Measurements from ENCODE around the gene TMEM117.
"Not testable (repeated sequence)": the region's sequence is repeated elsewhere in the genome, so short reads cannot be mapped to it uniquely, and the experiment has no call there.

Gene TMEM117

GRCh38 chr12:44223736-44224135 lies 387.9 kb downstream of the TMEM117 start:
- DNase-seq (ENCODE audit: low read depth in 2 of 2): no peak

GRCh38 chr12:44224399-44225148 lies 388.7 kb downstream of the TMEM117 start:
- no peak for DNase-seq (ENCODE audit: low read depth in 2 of 2)

- DNase-seq (ENCODE audit: low read depth in 2 of 2): no peak
Observed at GRCh38 chr12:44225149-44225510, 389.2 kb downstream of the TMEM117 start.

- no peak for DNase-seq (ENCODE audit: low read depth in 2 of 2)
Observed at GRCh38 chr12:44227616-44228015, 391.7 kb downstream of the TMEM117 start.

- no peak for DNase-seq (ENCODE audit: low read depth in 2 of 2)
Observed at GRCh38 chr12:44229846-44230245, 394.0 kb downstream of the TMEM117 start.

- DNase-seq (ENCODE audit: low read depth in 2 of 2): no peak
Observed at GRCh38 chr12:44235674-44236073, 399.8 kb downstream of the TMEM117 start.

- no peak for DNase-seq (ENCODE audit: low read depth in 2 of 2)
Observed at GRCh38 chr12:44240186-44240585, 404.3 kb downstream of the TMEM117 start.

- no peak for DNase-seq (ENCODE audit: low read depth in 2 of 2)
Observed at GRCh38 chr12:44245932-44246331, 410.1 kb downstream of the TMEM117 start.

- no peak for DNase-seq (ENCODE audit: low read depth in 2 of 2)
Observed at GRCh38 chr12:44246482-44247105, 410.7 kb downstream of the TMEM117 start.

GRCh38 chr12:44247588-44247987 lies 411.7 kb downstream of the TMEM117 start:
- no peak for DNase-seq (ENCODE audit: low read depth in 2 of 2)

GRCh38 chr12:44248436-44248835 lies 412.6 kb downstream of the TMEM117 start:
- DNase-seq (ENCODE audit: low read depth in 2 of 2): no peak

GRCh38 chr12:44250440-44250839 lies 414.6 kb downstream of the TMEM117 start:
- not testable (repeated sequence) for DNase-seq (ENCODE audit: low read depth in 2 of 2)

- no peak for DNase-seq (ENCODE audit: low read depth in 2 of 2)
Observed at GRCh38 chr12:44253338-44253856, 417.5 kb downstream of the TMEM117 start.

- DNase-seq (ENCODE audit: low read depth in 2 of 2): no peak
Observed at GRCh38 chr12:44258246-44258645, 422.4 kb downstream of the TMEM117 start.

- DNase-seq (ENCODE audit: low read depth in 2 of 2): no peak
Observed at GRCh38 chr12:44259890-44260289, 424.0 kb downstream of the TMEM117 start.

GRCh38 chr12:44260581-44260980 lies 424.7 kb downstream of the TMEM117 start:
- no peak for DNase-seq (ENCODE audit: low read depth in 2 of 2)

- no peak for DNase-seq (ENCODE audit: low read depth in 2 of 2)
Observed at GRCh38 chr12:44285321-44285960, 449.6 kb downstream of the TMEM117 start.

- no peak for DNase-seq (ENCODE audit: low read depth in 2 of 2)
Observed at GRCh38 chr12:44286336-44286735, 450.5 kb downstream of the TMEM117 start.

- no peak for DNase-seq (ENCODE audit: low read depth in 2 of 2)
Observed at GRCh38 chr12:44286821-44287505, 451.1 kb downstream of the TMEM117 start.

GRCh38 chr12:44287545-44287944 lies 451.7 kb downstream of the TMEM117 start:
- no peak for DNase-seq (ENCODE audit: low read depth in 2 of 2)

GRCh38 chr12:44294649-44295048 lies 458.8 kb downstream of the TMEM117 start:
- DNase-seq (ENCODE audit: low read depth in 2 of 2): no peak

GRCh38 chr12:44295958-44296623 lies 460.2 kb downstream of the TMEM117 start:
- no peak for DNase-seq (ENCODE audit: low read depth in 2 of 2)
